GM12864 (cell line): ENCODE measurements around the gene COBL.

Experiments used
- DNase-seq: peaks from one replicate; pipeline ENCODE4 v3.0.0-alpha.2; 2011; ENCODE audit warnings: low read depth
- H3K4me3 ChIP-seq: 2 replicates; pipeline ENCODE4 v1.5.1; 2011; ENCODE audit warnings: mild to moderate bottlenecking, low read depth, low read length, control low read depth
- CTCF ChIP-seq: IDR thresholded peaks from 2 replicates; pipeline ENCODE4 v1.5.1; 2011; ENCODE audit warnings: low read depth, mild to moderate bottlenecking, moderate library complexity, low read length, control low read depth, inconsistent platforms; ENCODE audit errors: missing control alignments

The COBL gene

GRCh38 chr7:51313738-51314425 is 2.7 kb downstream of the COBL start:
- DNase-seq: no peak
- no peak overlapping the region for H3K4me3 ChIP-seq
- TF ChIP-seq CTCF: no peak

- H3K4me3 ChIP-seq: no peak overlapping the region
- no peak for TF ChIP-seq CTCF
- DNase-seq: no peak
Observed at GRCh38 chr7:51312951-51313737, 3.5 kb downstream of the COBL start.

GRCh38 chr7:51311166-51311565 is 5.4 kb downstream of the COBL start:
- no peak for DNase-seq
- H3K4me3 ChIP-seq: no peak overlapping the region
- no peak for TF ChIP-seq CTCF

- H3K4me3 ChIP-seq: no peak overlapping the region
- no peak for TF ChIP-seq CTCF
- DNase-seq: no peak
Observed at GRCh38 chr7:51310131-51310583, 6.5 kb downstream of the COBL start.

GRCh38 chr7:51309361-51310130 is 7.1 kb downstream of the COBL start:
- no peak for DNase-seq
- TF ChIP-seq CTCF: no peak
- H3K4me3 ChIP-seq: no peak overlapping the region

- no peak for TF ChIP-seq CTCF
Observed at GRCh38 chr7:51308696-51309095, 7.9 kb downstream of the COBL start.

More at GRCh38 chr7:51308696-51309095, 7.9 kb downstream of the COBL start:
- H3K4me3 ChIP-seq: no peak overlapping the region
- no peak for DNase-seq
